ENCODE data around the gene CDH8. TPM values are rescaled to one million over a fixed set of nuclear protein-coding genes. Genes with fewer than 3 reads are reported as not detected.

Gene CDH8
- total RNA-seq, 2 experiments from 2014 or later, result not detected

GRCh38 chr16:61814726-61815347 is 221.4 kb downstream of the CDH8 start:
- BruUV-seq (replicated peaks), result no TSS peak

GRCh38 chr16:61813339-61813738 is 222.9 kb downstream of the CDH8 start:
- DNase-seq (ENCODE audit: low spot score), result no peak
- Histone ChIP-seq H3K4me2 (ENCODE audit: low read length) (no peak overlapping the region), H3K27ac (ENCODE audit: low read depth, low read length, poor library complexity, severe bottlenecking) (no peak overlapping the region), H3K9me3 (ENCODE audit: low read length) (no peaks in the 10 kb centered on the region), H3K4me1 (ENCODE audit: insufficient read depth, low read length, poor library complexity, severe bottlenecking) (no peaks in the 10 kb centered on the region), H4K20me1 (ENCODE audit: insufficient read depth, low read length) (no peaks in the 10 kb centered on the region), H3K36me3 (ENCODE audit: insufficient read depth, low read length) (no peaks in the 10 kb centered on the region), H3K79me2 (ENCODE audit: insufficient read depth, low read depth, low read length) (no peaks in the 10 kb centered on the region), H3K4me3 (ENCODE audit: low read depth, low read length, poor library complexity, severe bottlenecking) (no peak overlapping the region), H3K9me2 (ENCODE audit: insufficient read depth, low read length) (no peaks in the 10 kb centered on the region), H2AFZ (ENCODE audit: low read length) (no peak overlapping the region)
- BruUV-seq (replicated peaks), result no TSS peak
- intact Hi-C loops (cut with micrococcal nuclease; ENCODE audit: unreplicated experiment), result no loop called here
- TF ChIP-seq CTCF (conservative IDR thresholded peaks at IDR 0.05; ENCODE audit: low read length) (no peak), EZH2phosphoT487 (IDR thresholded peaks at IDR 0.05; ENCODE audit: borderline replicate concordance, low read depth, low read length) (no peak)
- CTCF ChIA-PET (ENCODE audit: unreplicated experiment), result no interaction called here
- POLR2A ChIA-PET, result no interaction called here

More at GRCh38 chr16:61814726-61815347, 221.4 kb downstream of the CDH8 start:
- H3K36me3 ChIP-seq (ENCODE audit: insufficient read depth, low read length), result no peaks in the 10 kb centered on the region
- intact Hi-C loops (cut with micrococcal nuclease; ENCODE audit: unreplicated experiment), result no loop called here
- H3K9me3 ChIP-seq (ENCODE audit: low read length), result no peaks in the 10 kb centered on the region
- DNase-seq (ENCODE audit: low spot score), result no peak
- no peaks in the 10 kb centered on the region for H3K9me2 ChIP-seq (ENCODE audit: insufficient read depth, low read length)
- ChIA-PET POLR2A (interaction anchor here (0.6 kb wide), 1 partner anchor 52 kb away, joined by 4 read pairs; no protein-coding TSS in a partner anchor), CTCF (ENCODE audit: unreplicated experiment) (no interaction called here)
- no peak overlapping the region for H3K4me3 ChIP-seq (ENCODE audit: low read depth, low read length, poor library complexity, severe bottlenecking)
- TF ChIP-seq EZH2phosphoT487 (IDR thresholded peaks at IDR 0.05; ENCODE audit: borderline replicate concordance, low read depth, low read length) (no peak), CTCF (conservative IDR thresholded peaks at IDR 0.05; ENCODE audit: low read length) (no peak)
- no peaks in the 10 kb centered on the region for H3K4me1 ChIP-seq (ENCODE audit: insufficient read depth, low read length, poor library complexity, severe bottlenecking)
- no peaks in the 10 kb centered on the region for H3K79me2 ChIP-seq (ENCODE audit: insufficient read depth, low read depth, low read length)
- no peak overlapping the region for H2AFZ ChIP-seq (ENCODE audit: low read length)
- no peak overlapping the region for H3K27ac ChIP-seq (ENCODE audit: low read depth, low read length, poor library complexity, severe bottlenecking)
- H3K4me2 ChIP-seq (ENCODE audit: low read length), result no peak overlapping the region
- no peaks in the 10 kb centered on the region for H4K20me1 ChIP-seq (ENCODE audit: insufficient read depth, low read length)

- Histone ChIP-seq H3K4me1 (ENCODE audit: insufficient read depth, low read length, poor library complexity, severe bottlenecking) (no peaks in the 10 kb centered on the region), H3K79me2 (ENCODE audit: insufficient read depth, low read depth, low read length) (no peaks in the 10 kb centered on the region), H4K20me1 (ENCODE audit: insufficient read depth, low read length) (no peaks in the 10 kb centered on the region), H2AFZ (ENCODE audit: low read length) (no peak overlapping the region), H3K36me3 (ENCODE audit: insufficient read depth, low read length) (no peaks in the 10 kb centered on the region), H3K9me2 (ENCODE audit: insufficient read depth, low read length) (no peaks in the 10 kb centered on the region), H3K27ac (ENCODE audit: low read depth, low read length, poor library complexity, severe bottlenecking) (no peak overlapping the region), H3K9me3 (ENCODE audit: low read length) (no peaks in the 10 kb centered on the region), H3K4me2 (ENCODE audit: low read length) (no peak overlapping the region), H3K4me3 (ENCODE audit: low read depth, low read length, poor library complexity, severe bottlenecking) (no peak overlapping the region)
- no TSS peak for BruUV-seq (replicated peaks)
- ChIA-PET POLR2A (no interaction called here), CTCF (ENCODE audit: unreplicated experiment) (no interaction called here)
- TF ChIP-seq CTCF (conservative IDR thresholded peaks at IDR 0.05; ENCODE audit: low read length), result no peak
- TF ChIP-seq EZH2phosphoT487 (IDR thresholded peaks at IDR 0.05; ENCODE audit: borderline replicate concordance, low read depth, low read length), result no peak
- intact Hi-C loops (cut with micrococcal nuclease; ENCODE audit: unreplicated experiment), result no loop called here
- no peak for DNase-seq (ENCODE audit: low spot score)
These were observed 224.0 kb downstream of the CDH8 start for GRCh38 chr16:61812251-61812650.
